Parathyroid adenoma (tissue), 2 donors: ENCODE data around the gene RPS19BP1.

Experiments used
- H2AFZ ChIP-seq: fragments of 300-600 bp; sonication (generic); one replicate; pipeline ENCODE4 v1.7.0; 2017; ENCODE audit warnings: antibody characterized with exemption, mild to moderate bottlenecking
- H3K27ac ChIP-seq: fragments of 300-600 bp; sonication (generic); one replicate; pipeline ENCODE4 v1.7.0; 2017
- H3K27me3 ChIP-seq: fragments of 300-600 bp; sonication (generic); one replicate; pipeline ENCODE4 v1.7.0; 2017; ENCODE audit warnings: low read length; ENCODE audit not compliant: control insufficient read depth, insufficient read depth
- H3K36me3 ChIP-seq: fragments of 300-600 bp; sonication (generic); one replicate; pipeline ENCODE4 v1.7.0; 2017; ENCODE audit warnings: low read length; ENCODE audit not compliant: control insufficient read depth, insufficient read depth
- H3K4me1 ChIP-seq: fragments of 300-600 bp; sonication (generic); one replicate; pipeline ENCODE4 v1.7.0; 2017; ENCODE audit warnings: control low read depth
- H3K4me2 ChIP-seq: fragments of 300-600 bp; sonication (generic); one replicate; pipeline ENCODE4 v1.7.0; 2017; ENCODE audit warnings: low read length
- H3K4me3 ChIP-seq: fragments of 300-600 bp; sonication (generic); one replicate; pipeline ENCODE4 v1.7.0; 2017; ENCODE audit warnings: low read depth, low read length
- H3K79me2 ChIP-seq: fragments of 300-600 bp; sonication (generic); one replicate; pipeline ENCODE4 v1.7.0; 2017; ENCODE audit warnings: control low read depth
- H3K9ac ChIP-seq: fragments of 300-600 bp; sonication (generic); one replicate; pipeline ENCODE4 v1.7.0; 2017; ENCODE audit warnings: mild to moderate bottlenecking
- H3K9me3 ChIP-seq: fragments of 300-600 bp; sonication (generic); one replicate; pipeline ENCODE4 v1.7.0; 2017; ENCODE audit warnings: low read length; ENCODE audit not compliant: control insufficient read depth
- CTCF ChIP-seq: fragments of 300-600 bp; sonication (generic); IDR thresholded peaks from one replicate; pipeline ENCODE4 v1.7.0; 2017; ENCODE audit warnings: antibody characterized with exemption, mild to moderate bottlenecking
- donor health status: primary hyperparathyroidism.

The RPS19BP1 gene

GRCh38 chr22:39536711-39537110, 4.2 kb upstream of the RPS19BP1 start:
- Histone ChIP-seq H3K9ac (no peak overlapping the region), H3K27me3 (no peaks in the 10 kb centered on the region), H3K9me3 (no peaks in the 10 kb centered on the region), H3K79me2 (no peaks in the 10 kb centered on the region), H2AFZ (no peak overlapping the region), H3K4me1 (no peaks in the 10 kb centered on the region), H3K27ac (no peak overlapping the region), H3K4me2 (no peak overlapping the region), H3K36me3 (no peaks in the 10 kb centered on the region), H3K4me3 (no peak overlapping the region)
- TF ChIP-seq CTCF, result no peak

- peaks cover 3% of the 10 kb centered on the region for H3K4me1 ChIP-seq
- no peak overlapping the region for H3K4me3 ChIP-seq
- no peak for TF ChIP-seq CTCF
- no peaks in the 10 kb centered on the region for H3K79me2 ChIP-seq
- H3K4me2 ChIP-seq, result no peak overlapping the region
- no peak overlapping the region for H2AFZ ChIP-seq
- H3K36me3 ChIP-seq, result no peaks in the 10 kb centered on the region
- H3K27me3 ChIP-seq, result no peaks in the 10 kb centered on the region
- H3K9me3 ChIP-seq, result no peaks in the 10 kb centered on the region
- H3K9ac ChIP-seq, result no peak overlapping the region
- H3K27ac ChIP-seq, result no peak overlapping the region
Observed at GRCh38 chr22:39535831-39536449, 3.4 kb upstream of the RPS19BP1 start.

GRCh38 chr22:39535357-39535725, 2.8 kb upstream of the RPS19BP1 start:
- Histone ChIP-seq H3K4me3 (no peak overlapping the region), H3K9ac (no peak overlapping the region), H3K36me3 (no peaks in the 10 kb centered on the region), H3K27me3 (no peaks in the 10 kb centered on the region), H3K79me2 (no peaks in the 10 kb centered on the region), H3K9me3 (no peaks in the 10 kb centered on the region), H3K4me1 (peaks cover 3% of the 10 kb centered on the region), H3K27ac (no peak overlapping the region), H2AFZ (no peak overlapping the region), H3K4me2 (no peak overlapping the region)
- TF ChIP-seq CTCF, result no peak

GRCh38 chr22:39534591-39535356, 2.2 kb upstream of the RPS19BP1 start:
- Histone ChIP-seq H3K27me3 (no peaks in the 10 kb centered on the region), H2AFZ (peak overlapping the region; percentile 76), H3K9ac (no peak overlapping the region), H3K79me2 (no peaks in the 10 kb centered on the region), H3K4me2 (no peak overlapping the region), H3K4me1 (peaks cover 3% of the 10 kb centered on the region), H3K27ac (no peak overlapping the region), H3K36me3 (no peaks in the 10 kb centered on the region), H3K4me3 (no peak overlapping the region), H3K9me3 (no peaks in the 10 kb centered on the region)
- peak; percentile 85 for TF ChIP-seq CTCF
